GM23248 (cell line): ENCODE data around the gene TTC21A. TPM values are rescaled to one million over a fixed set of nuclear protein-coding genes. Genes with fewer than 3 reads are reported as not detected.

Experiments
- DNase-seq: peaks from one replicate; pipeline ENCODE4 v3.0.0-alpha.2; 2015
- H2AFZ ChIP-seq: fragments of 200-600 bp; sonication (generic); 2 replicates; pipeline ENCODE4 v1.6.1; 2016; ENCODE audit warnings: antibody characterized with exemption
- H3F3A ChIP-seq: fragments of 200-600 bp; sonication (generic); 2 replicates; pipeline ENCODE4 v1.6.1; 2016; ENCODE audit warnings: mild to moderate bottlenecking, antibody characterized with exemption, mixed run types; ENCODE audit not compliant: insufficient read depth
- H3K27ac ChIP-seq: fragments of 200-600 bp; sonication (generic); 2 replicates; pipeline ENCODE4 v1.5.1; 2016; ENCODE audit warnings: mild to moderate bottlenecking
- H3K27me3 ChIP-seq: fragments of 200-600 bp; sonication (generic); replicated peaks from 2 replicates; pipeline ENCODE4 v1.6.1; 2016; ENCODE audit warnings: mild to moderate bottlenecking; ENCODE audit not compliant: insufficient read depth
- H3K36me3 ChIP-seq: fragments of 200-600 bp; sonication (generic); 2 replicates; pipeline ENCODE4 v1.6.1; 2016; ENCODE audit warnings: low read depth, mild to moderate bottlenecking
- H3K4me1 ChIP-seq: fragments of 200-600 bp; sonication (generic); 2 replicates; pipeline ENCODE4 v1.6.1; 2016; ENCODE audit warnings: mild to moderate bottlenecking; ENCODE audit not compliant: insufficient read depth
- H3K4me2 ChIP-seq: fragments of 200-600 bp; sonication (generic); one replicate; pipeline ENCODE4 v1.6.1; 2016; ENCODE audit warnings: mild to moderate bottlenecking; ENCODE audit not compliant: unreplicated experiment
- H3K4me3 ChIP-seq: fragments of 200-600 bp; sonication (generic); 2 replicates; pipeline ENCODE4 v1.5.1; 2016; ENCODE audit warnings: mild to moderate bottlenecking
- H3K79me2 ChIP-seq: fragments of 200-600 bp; sonication (generic); 2 replicates; pipeline ENCODE4 v1.6.1; 2016; ENCODE audit warnings: mild to moderate bottlenecking; ENCODE audit not compliant: insufficient read depth
- H3K9ac ChIP-seq: fragments of 200-600 bp; sonication (generic); 2 replicates; pipeline ENCODE4 v1.6.1; 2016; ENCODE audit warnings: mild to moderate bottlenecking
- H3K9me2 ChIP-seq: fragments of 200-600 bp; sonication (generic); 2 replicates; pipeline ENCODE4 v1.6.1; 2016; ENCODE audit warnings: mixed run types, mild to moderate bottlenecking, moderate library complexity; ENCODE audit not compliant: insufficient read depth
- H3K9me3 ChIP-seq: fragments of 200-600 bp; sonication (generic); one replicate; pipeline ENCODE4 v1.6.1; 2017; ENCODE audit warnings: low read depth
- H4K20me1 ChIP-seq: fragments of 200-600 bp; sonication (generic); 2 replicates; pipeline ENCODE4 v1.6.0; 2016; ENCODE audit not compliant: insufficient read depth
- EZH2 ChIP-seq: fragments of 200-600 bp; sonication (generic); IDR thresholded peaks from 2 replicates; pipeline ENCODE4 v1.6.1; 2018; ENCODE audit warnings: antibody characterized with exemption, mild to moderate bottlenecking; ENCODE audit not compliant: insufficient read depth, poor library complexity, severe bottlenecking
- EZH2phosphoT487 ChIP-seq: fragments of 200-600 bp; sonication (generic); IDR thresholded peaks from 2 replicates; pipeline ENCODE4 v1.6.1; 2018; ENCODE audit warnings: antibody characterized with exemption, moderate library complexity, mild to moderate bottlenecking, low read depth; ENCODE audit not compliant: insufficient read depth
- WGBS, 2 experiments: methylation state at CpG; one replicate each; pipeline ENCODE4 v1.1.6; 2015 to 2017; ENCODE audit warnings: low lambda C conversion rate in 2 of 2, low coverage in 1 of 2; ENCODE audit errors: missing lambda C conversion rate in 2 of 2; 5-methylcytosine and 5-hydroxymethylcytosine counted together
- in situ Hi-C: fragments of 300-500 bp; cut with MboI; formaldehyde crosslinking; loops from 2 replicates; pipeline ENCODE4 v1.15.0; 2020
- polyA plus RNA-seq: library from polyadenylated mRNA; unstranded; fragments of >200 nt; fragmentation: Nextera tagmentation; extraction: Ambion mirVana; gene quantifications from 2 replicates; pipeline ENCODE4 v1.2.1, GENCODE V29; 2016
- total RNA-seq: library from RNA; depleted of rRNA; stranded (reverse); fragments of >200 nt; shearing (Covaris generic); gene quantifications from 2 replicates; pipeline ENCODE4 v1.2.3, GENCODE V29; 2014

Gene TTC21A
- total and polyA plus RNA-seq, 2 experiments from 2014 or later = 0.76 to 1.2 TPM

- Histone ChIP-seq H3K4me2 (no peak overlapping the region), H3K9me2 (no peaks in the 10 kb centered on the region), H3K27ac (no peak overlapping the region), H3K4me3 (no peak overlapping the region), H3K36me3 (no peaks in the 10 kb centered on the region), H4K20me1 (no peaks in the 10 kb centered on the region), H3K4me1 (peaks cover 8% of the 10 kb centered on the region), H3K79me2 (no peaks in the 10 kb centered on the region), H3K9me3 (no peaks in the 10 kb centered on the region), H3K9ac (no peak overlapping the region), H3F3A (0 out of 2 replicates have a peak, but pooled peaks cover 8% of the 10 kb centered on the region), H2AFZ (no peak overlapping the region), H3K27me3 (no peaks in the 10 kb centered on the region)
- 91% methylated on average over 1 of the region's 1 CpG for WGBS, 2 experiments
- in situ Hi-C loops = loop anchor here (10.0 kb wide), 1 partner anchor 152 kb away; no protein-coding TSS in a partner anchor
- no peak for TF ChIP-seq EZH2phosphoT487
- TF ChIP-seq EZH2 = no peak
- DNase-seq = no peak
Observed at GRCh38 chr3:39122813-39123212, 15.3 kb downstream of the TTC21A start.

GRCh38 chr3:39124876-39125840, 17.7 kb downstream of the TTC21A start:
- no peaks in the 10 kb centered on the region for H3K9me3 ChIP-seq
- H3K36me3 ChIP-seq = no peaks in the 10 kb centered on the region
- H3K9ac ChIP-seq = no peak overlapping the region
- WGBS, 2 experiments = 60 to 69% methylated on average over 5 of the region's 5 CpGs
- no peaks in the 10 kb centered on the region for H3K9me2 ChIP-seq
- in situ Hi-C loops = loop anchor here (10.0 kb wide), 1 partner anchor 150 kb away; no protein-coding TSS in a partner anchor
- H2AFZ ChIP-seq = 0 out of 2 replicates have a peak overlapping the region, but pooled peaks have one; percentile 32
- no peaks in the 10 kb centered on the region for H4K20me1 ChIP-seq
- no peak for TF ChIP-seq EZH2
- TF ChIP-seq EZH2phosphoT487 = no peak
- H3K4me3 ChIP-seq = no peak overlapping the region
- no peak overlapping the region for H3K27ac ChIP-seq
- H3K27me3 ChIP-seq = no peaks in the 10 kb centered on the region
- DNase-seq = peak; percentile 67
- H3K4me2 ChIP-seq = peak overlapping the region; percentile 14
- H3K4me1 ChIP-seq = peaks cover 8% of the 10 kb centered on the region
- no peaks in the 10 kb centered on the region for H3K79me2 ChIP-seq
- H3F3A ChIP-seq = 0 out of 2 replicates have a peak, but pooled peaks cover 8% of the 10 kb centered on the region

GRCh38 chr3:39125841-39126500, 18.5 kb downstream of the TTC21A start:
- H3K4me3 ChIP-seq = no peak overlapping the region
- peak; percentile 58 for DNase-seq
- H3F3A ChIP-seq = 0 out of 2 replicates have a peak, but pooled peaks cover 8% of the 10 kb centered on the region
- in situ Hi-C loops = loop anchor here (10.0 kb wide), 1 partner anchor 149 kb away; no protein-coding TSS in a partner anchor
- H3K4me2 ChIP-seq = peak overlapping the region; percentile 14
- no peak overlapping the region for H3K9ac ChIP-seq
- 63% methylated on average over 12 of the region's 12 CpGs for WGBS, 2 experiments
- no peak for TF ChIP-seq EZH2phosphoT487
- no peak for TF ChIP-seq EZH2
- no peak overlapping the region for H2AFZ ChIP-seq
- no peaks in the 10 kb centered on the region for H3K36me3 ChIP-seq
- no peaks in the 10 kb centered on the region for H3K9me3 ChIP-seq
- H3K9me2 ChIP-seq = no peaks in the 10 kb centered on the region
- H3K27me3 ChIP-seq = no peaks in the 10 kb centered on the region
- no peak overlapping the region for H3K27ac ChIP-seq
- H3K79me2 ChIP-seq = no peaks in the 10 kb centered on the region
- H4K20me1 ChIP-seq = no peaks in the 10 kb centered on the region
- H3K4me1 ChIP-seq = peaks cover 8% of the 10 kb centered on the region

GRCh38 chr3:39126532-39127071, 19.1 kb downstream of the TTC21A start:
- H3K27me3 ChIP-seq = no peaks in the 10 kb centered on the region
- H3K9me3 ChIP-seq = no peaks in the 10 kb centered on the region
- no peak overlapping the region for H3K4me3 ChIP-seq
- in situ Hi-C loops = loop anchor here (10.0 kb wide), 1 partner anchor 148 kb away; no protein-coding TSS in a partner anchor
- H3K4me1 ChIP-seq = peaks cover 8% of the 10 kb centered on the region
- no peaks in the 10 kb centered on the region for H3K36me3 ChIP-seq
- no peak overlapping the region for H3K27ac ChIP-seq
- no peak overlapping the region for H2AFZ ChIP-seq
- no peaks in the 10 kb centered on the region for H3K9me2 ChIP-seq
- DNase-seq = peak; percentile 51
- H3K4me2 ChIP-seq = no peak overlapping the region
- 52 to 62% methylated on average over 5 to 6 of the region's 6 CpGs for WGBS, 2 experiments
- no peaks in the 10 kb centered on the region for H3K79me2 ChIP-seq
- 0 out of 2 replicates have a peak, but pooled peaks cover 8% of the 10 kb centered on the region for H3F3A ChIP-seq
- H3K9ac ChIP-seq = no peak overlapping the region
- H4K20me1 ChIP-seq = no peaks in the 10 kb centered on the region
- TF ChIP-seq EZH2phosphoT487 = no peak
- no peak for TF ChIP-seq EZH2
